SK-N-SH treated with all-trans-retinoic acid at 6 μM for 48 hours (cell line): ENCODE data around the gene PLEKHM3.

Source experiments
- ATAC-seq: fragments of 200-7000 bp; cut with Tn5 transposase; 3 replicates; pipeline ENCODE4 v1.9.1; 2020; ENCODE audit warnings: mild to moderate bottlenecking, moderate library complexity
- ARNTL ChIP-seq: fragments of 450-650 bp; formaldehyde crosslinking; IDR thresholded peaks from 2 replicates; pipeline ENCODE4 v1.5.0; 2020; ENCODE audit warnings: low read depth, mild to moderate bottlenecking, moderate library complexity, borderline replicate concordance
- CREB5 ChIP-seq: fragments of 250-450 bp; sonication (Bioruptor Pico); IDR thresholded peaks from 2 replicates; pipeline ENCODE4 v1.5.1; 2020; ENCODE audit warnings: low read depth, mild to moderate bottlenecking, moderate library complexity
- CSDC2 ChIP-seq: fragments of 250-450 bp; sonication (Bioruptor Pico); IDR thresholded peaks from 2 replicates; pipeline ENCODE4 v1.5.0; 2020; ENCODE audit warnings: mild to moderate bottlenecking, moderate library complexity
- CSRNP3 ChIP-seq: fragments of 250-450 bp; sonication (Bioruptor Pico); IDR thresholded peaks from 2 replicates; pipeline ENCODE4 v1.5.1; 2021; ENCODE audit warnings: mild to moderate bottlenecking, moderate library complexity
- ESRRG ChIP-seq: fragments of 250-450 bp; sonication (Bioruptor Pico); IDR thresholded peaks from 2 replicates; pipeline ENCODE4 v1.6.1; 2021; ENCODE audit warnings: mild to moderate bottlenecking
- ISL1 ChIP-seq: fragments of 250-450 bp; sonication (Bioruptor Pico); IDR thresholded peaks from 2 replicates; pipeline ENCODE4 v2.1.2; 2022; ENCODE audit warnings: mild to moderate bottlenecking, moderate library complexity
- OSR1 ChIP-seq: fragments of 250-450 bp; sonication (Bioruptor Pico); IDR thresholded peaks from 2 replicates; pipeline ENCODE4 v1.8.0; 2022; ENCODE audit warnings: moderate library complexity, mild to moderate bottlenecking, inconsistent platforms
- PPARA ChIP-seq: fragments of 250-450 bp; sonication (Bioruptor Pico); IDR thresholded peaks from 2 replicates; pipeline ENCODE4 v1.5.0; 2020; ENCODE audit warnings: mild to moderate bottlenecking, borderline replicate concordance
- RARB ChIP-seq: fragments of 250-450 bp; sonication (Bioruptor Pico); IDR thresholded peaks from 2 replicates; pipeline ENCODE4 v1.8.0; 2021; ENCODE audit warnings: mild to moderate bottlenecking, moderate library complexity
- SNAI2 ChIP-seq: fragments of 250-450 bp; sonication (Bioruptor Pico); IDR thresholded peaks from 2 replicates; pipeline ENCODE4 v1.5.0; 2020; ENCODE audit warnings: mild to moderate bottlenecking, moderate library complexity
- TCF4 ChIP-seq: fragments of 250-450 bp; sonication (Bioruptor Pico); IDR thresholded peaks from 2 replicates; pipeline ENCODE4 v1.8.0; 2021; ENCODE audit warnings: mild to moderate bottlenecking, moderate library complexity, borderline replicate concordance
- TOX ChIP-seq: fragments of 250-450 bp; sonication (Bioruptor Pico); IDR thresholded peaks from 2 replicates; pipeline ENCODE4 v1.8.0; 2021; ENCODE audit warnings: mild to moderate bottlenecking, moderate library complexity, borderline replicate concordance
- TSHZ2 ChIP-seq: fragments of 250-450 bp; sonication (Bioruptor Pico); IDR thresholded peaks from 2 replicates; pipeline ENCODE4 v1.5.0; 2020; ENCODE audit warnings: mild to moderate bottlenecking, moderate library complexity
- ZC3H10 ChIP-seq: fragments of 250-450 bp; sonication (Bioruptor Pico); IDR thresholded peaks from 2 replicates; pipeline ENCODE4 v1.5.1; 2021; ENCODE audit warnings: mild to moderate bottlenecking, moderate library complexity
- ZFP3 ChIP-seq: fragments of 250-450 bp; sonication (Bioruptor Pico); IDR thresholded peaks from 2 replicates; pipeline ENCODE4 v1.5.0; 2020; ENCODE audit warnings: mild to moderate bottlenecking, moderate library complexity
- ZFP30 ChIP-seq: fragments of 450-650 bp; formaldehyde crosslinking; IDR thresholded peaks from 2 replicates; pipeline ENCODE4 v1.5.0; 2022; ENCODE audit warnings: mild to moderate bottlenecking, moderate library complexity
- ZNF565 ChIP-seq: fragments of 450-650 bp; formaldehyde crosslinking; conservative IDR thresholded peaks from 2 replicates; pipeline ENCODE4 v1.5.0; 2020; ENCODE audit warnings: low read depth, mild to moderate bottlenecking, moderate library complexity
- ZNF70 ChIP-seq: fragments of 450-650 bp; formaldehyde crosslinking; IDR thresholded peaks from 2 replicates; pipeline ENCODE4 v1.5.0; 2020; ENCODE audit warnings: mild to moderate bottlenecking, moderate library complexity
- ZNF8 ChIP-seq: fragments of 450-650 bp; formaldehyde crosslinking; IDR thresholded peaks from 2 replicates; pipeline ENCODE4 v1.5.0; 2020; ENCODE audit warnings: mild to moderate bottlenecking, moderate library complexity
- TF ChIP-seq, protein P1 (sequence below): fragments of 250-450 bp; sonication (Bioruptor Pico); IDR thresholded peaks from 2 replicates; pipeline ENCODE4 v1.8.0; 2020; ENCODE audit warnings: mild to moderate bottlenecking, moderate library complexity, borderline replicate concordance
- TF ChIP-seq, protein P2 (sequence below): fragments of 250-450 bp; sonication (Bioruptor Pico); IDR thresholded peaks from 2 replicates; pipeline ENCODE4 v1.8.0; 2021; ENCODE audit warnings: low read depth, mild to moderate bottlenecking, moderate library complexity, borderline replicate concordance

The PLEKHM3 gene

DNA sequence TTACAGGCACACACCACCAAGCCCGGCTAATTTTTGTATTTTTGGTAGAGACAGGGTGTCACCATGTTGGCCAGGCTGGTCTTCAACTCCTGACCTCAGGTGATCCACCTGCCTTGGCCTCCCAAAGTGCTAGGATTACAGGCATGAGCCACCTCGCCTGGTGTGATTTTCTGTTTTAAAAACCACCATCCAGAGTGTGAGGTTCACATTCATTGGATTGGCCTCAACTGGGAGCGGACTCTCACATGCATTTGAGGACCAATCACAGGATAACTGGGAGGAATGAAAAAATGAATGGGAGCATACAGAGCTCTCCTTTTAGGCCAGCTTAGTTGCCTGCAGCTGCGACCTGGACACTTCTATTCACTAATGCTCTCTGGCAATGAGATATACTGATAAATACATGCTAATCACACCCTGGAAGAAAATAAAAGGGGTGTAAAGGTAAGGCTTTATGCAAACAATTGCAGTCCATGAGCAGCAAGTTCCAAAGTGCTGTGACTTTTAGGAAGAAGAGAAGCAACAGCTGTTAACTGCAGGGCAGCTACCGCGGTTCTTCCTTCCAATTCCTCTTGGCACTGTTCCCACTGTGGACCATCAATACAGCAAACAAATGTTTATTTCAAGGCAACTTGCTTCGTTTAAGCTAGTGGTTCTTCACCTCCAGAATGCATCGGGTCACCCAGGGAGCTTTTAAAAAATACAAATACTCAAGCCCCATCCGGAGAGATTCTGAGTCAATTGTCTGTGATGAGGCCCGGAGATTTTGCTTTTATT, 206.1 kb downstream of the PLEKHM3 start:
- TF ChIP-seq SNAI2 (CRISPR knock-in tag) (no peak), TOX (no peak), ZNF8 (CRISPR knock-in tag) (no peak), CSRNP3 (no peak), RARB (no peak), ARNTL (CRISPR knock-in tag) (no peak), CREB5 (no peak), ESRRG (no peak), ZC3H10 (CRISPR knock-in tag) (no peak), TCF4 (CRISPR knock-in tag) (no peak), OSR1 (CRISPR knock-in tag) (no peak), ZNF70 (CRISPR knock-in tag) (no peak), ZFP3 (no peak), ISL1 (CRISPR knock-in tag) (no peak)
- TF ChIP-seq, protein P1, sequence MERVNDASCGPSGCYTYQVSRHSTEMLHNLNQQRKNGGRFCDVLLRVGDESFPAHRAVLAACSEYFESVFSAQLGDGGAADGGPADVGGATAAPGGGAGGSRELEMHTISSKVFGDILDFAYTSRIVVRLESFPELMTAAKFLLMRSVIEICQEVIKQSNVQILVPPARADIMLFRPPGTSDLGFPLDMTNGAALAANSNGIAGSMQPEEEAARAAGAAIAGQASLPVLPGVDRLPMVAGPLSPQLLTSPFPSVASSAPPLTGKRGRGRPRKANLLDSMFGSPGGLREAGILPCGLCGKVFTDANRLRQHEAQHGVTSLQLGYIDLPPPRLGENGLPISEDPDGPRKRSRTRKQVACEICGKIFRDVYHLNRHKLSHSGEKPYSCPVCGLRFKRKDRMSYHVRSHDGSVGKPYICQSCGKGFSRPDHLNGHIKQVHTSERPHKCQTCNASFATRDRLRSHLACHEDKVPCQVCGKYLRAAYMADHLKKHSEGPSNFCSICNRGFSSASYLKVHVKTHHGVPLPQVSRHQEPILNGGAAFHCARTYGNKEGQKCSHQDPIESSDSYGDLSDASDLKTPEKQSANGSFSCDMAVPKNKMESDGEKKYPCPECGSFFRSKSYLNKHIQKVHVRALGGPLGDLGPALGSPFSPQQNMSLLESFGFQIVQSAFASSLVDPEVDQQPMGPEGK (CRISPR knock-in tag) = no peak
- TF ChIP-seq, protein P2, sequence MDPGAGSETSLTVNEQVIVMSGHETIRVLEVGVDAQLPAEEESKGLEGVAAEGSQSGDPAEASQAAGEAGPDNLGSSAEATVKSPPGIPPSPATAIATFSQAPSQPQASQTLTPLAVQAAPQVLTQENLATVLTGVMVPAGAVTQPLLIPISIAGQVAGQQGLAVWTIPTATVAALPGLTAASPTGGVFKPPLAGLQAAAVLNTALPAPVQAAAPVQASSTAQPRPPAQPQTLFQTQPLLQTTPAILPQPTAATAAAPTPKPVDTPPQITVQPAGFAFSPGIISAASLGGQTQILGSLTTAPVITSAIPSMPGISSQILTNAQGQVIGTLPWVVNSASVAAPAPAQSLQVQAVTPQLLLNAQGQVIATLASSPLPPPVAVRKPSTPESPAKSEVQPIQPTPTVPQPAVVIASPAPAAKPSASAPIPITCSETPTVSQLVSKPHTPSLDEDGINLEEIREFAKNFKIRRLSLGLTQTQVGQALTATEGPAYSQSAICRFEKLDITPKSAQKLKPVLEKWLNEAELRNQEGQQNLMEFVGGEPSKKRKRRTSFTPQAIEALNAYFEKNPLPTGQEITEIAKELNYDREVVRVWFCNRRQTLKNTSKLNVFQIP (CRISPR knock-in tag) = no peak
- no peak for ATAC-seq

- no peak for TF ChIP-seq TSHZ2 (CRISPR knock-in tag)
- TF ChIP-seq CSDC2 (CRISPR knock-in tag) = no peak
- no peak for TF ChIP-seq ISL1 (CRISPR knock-in tag)
- TF ChIP-seq ZNF565 (CRISPR knock-in tag) = no peak
- TF ChIP-seq ZFP30 (CRISPR knock-in tag) = no peak
- no peak for TF ChIP-seq ESRRG
- no peak for TF ChIP-seq CREB5
- no peak for TF ChIP-seq ZNF8 (CRISPR knock-in tag)
- TF ChIP-seq PPARA (CRISPR knock-in tag) = no peak
- TF ChIP-seq ARNTL (CRISPR knock-in tag) = no peak
- no peak for TF ChIP-seq CSRNP3
- no peak for TF ChIP-seq ZFP3
- TF ChIP-seq ZC3H10 (CRISPR knock-in tag) = no peak
- no peak for ATAC-seq
These were observed 208.8 kb downstream of the PLEKHM3 start for GRCh38 chr2:207816546-207816945.
